Mesothelial cell of epicardium (in vitro differentiated cells): ENCODE results near the gene PHF23. TPM values are rescaled to one million over a fixed set of nuclear protein-coding genes. Genes with fewer than 3 reads are reported as not detected.
A peak's percentile ranks its signal among the peaks of the same experiment; 100 is the strongest.

Experiments used
- DNase-seq, 2 experiments: peaks; one replicate each; pipeline ENCODE4 v3.0.0; 2021; ENCODE audit warnings: low spot score in 2 of 2; ENCODE audit not compliant: unreplicated experiment in 2 of 2
- H3K27ac Mint-ChIP-seq: 2 replicates; pipeline ENCODE4 v1.8.0; 2021; ENCODE audit warnings: mixed read lengths
- H3K27me3 Mint-ChIP-seq: 2 replicates; pipeline ENCODE4 v1.8.0; 2021; ENCODE audit warnings: low read depth, mixed read lengths
- H3K36me3 Mint-ChIP-seq: 2 replicates; pipeline ENCODE4 v1.8.0; 2021; ENCODE audit warnings: mixed read lengths
- H3K4me1 Mint-ChIP-seq: 2 replicates; pipeline ENCODE4 v1.8.0; 2021; ENCODE audit warnings: mixed read lengths
- H3K4me3 Mint-ChIP-seq: 2 replicates; pipeline ENCODE4 v1.8.0; 2021; ENCODE audit warnings: mild to moderate bottlenecking, moderate library complexity, mixed read lengths
- H3K9me3 Mint-ChIP-seq: 2 replicates; pipeline ENCODE4 v1.8.0; 2021; ENCODE audit warnings: mixed read lengths
- CTCF ChIP-seq: fragments of 200-600 bp; sonication (generic); IDR thresholded peaks from one replicate; pipeline ENCODE4 v1.5.0; 2021; ENCODE audit warnings: antibody characterized with exemption; ENCODE audit not compliant: unreplicated experiment
- microRNA-seq: library from miRNA; unstranded; fragments of <30 nt; microRNA quantifications from one replicate; pipeline ENCODE4 v1.2.0, GENCODE V29; 2021; ENCODE audit warnings: inconsistent platforms, mixed read lengths
- total RNA-seq: library from RNA; stranded (reverse); gene quantifications from 3 replicates; pipeline ENCODE4 v1.2.1, GENCODE V29; 2021

The PHF23 gene
- total RNA-seq, 1 donor from 2014 or later: 57.1 TPM

DNA sequence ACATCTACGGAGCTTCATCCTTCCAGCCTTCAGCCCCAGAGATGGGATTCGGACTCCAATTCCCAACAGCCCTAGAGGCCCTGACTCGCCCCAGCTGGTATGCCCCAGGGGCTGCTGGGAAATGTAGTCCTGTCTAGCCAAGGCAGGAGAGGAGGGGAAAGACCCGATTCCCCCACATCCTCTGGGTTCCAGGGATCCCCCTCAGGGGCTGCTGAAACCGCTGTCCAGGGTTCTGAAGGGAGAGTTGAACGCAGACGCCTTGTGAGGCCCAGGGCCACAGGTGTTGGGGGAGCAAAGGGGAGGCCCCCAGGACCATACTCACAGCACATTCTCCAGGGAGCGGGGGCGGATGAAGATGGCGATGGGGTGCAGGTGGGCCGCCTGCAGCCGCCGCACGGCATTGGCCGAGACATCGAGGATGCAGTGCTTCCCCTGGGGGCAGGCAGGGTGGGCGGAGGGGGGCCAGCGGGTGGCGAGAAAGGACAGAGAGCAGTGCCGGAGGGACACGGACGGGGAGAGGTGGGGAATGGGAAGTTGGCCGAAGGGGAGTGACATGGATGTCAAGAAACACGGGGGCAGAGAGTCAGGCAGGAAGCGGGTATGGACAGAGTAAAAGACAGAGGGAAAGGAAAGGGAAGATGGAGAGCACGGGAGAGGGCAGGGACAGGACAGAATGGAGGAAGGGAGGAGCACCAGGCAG lies 47.5 kb downstream of the PHF23 start:
- TF ChIP-seq CTCF: no peak
- Mint-ChIP-seq H3K9me3 (no peaks in the 10 kb centered on the region), H3K4me3 (no peak overlapping the region), H3K27ac (peak overlapping the region; percentile 34), H3K27me3 (no peaks in the 10 kb centered on the region), H3K4me1 (peaks cover 2% of the 10 kb centered on the region), H3K36me3 (peaks cover 27% of the 10 kb centered on the region)
- peak in 1 of 2 experiments; percentile 62 for DNase-seq

DNA sequence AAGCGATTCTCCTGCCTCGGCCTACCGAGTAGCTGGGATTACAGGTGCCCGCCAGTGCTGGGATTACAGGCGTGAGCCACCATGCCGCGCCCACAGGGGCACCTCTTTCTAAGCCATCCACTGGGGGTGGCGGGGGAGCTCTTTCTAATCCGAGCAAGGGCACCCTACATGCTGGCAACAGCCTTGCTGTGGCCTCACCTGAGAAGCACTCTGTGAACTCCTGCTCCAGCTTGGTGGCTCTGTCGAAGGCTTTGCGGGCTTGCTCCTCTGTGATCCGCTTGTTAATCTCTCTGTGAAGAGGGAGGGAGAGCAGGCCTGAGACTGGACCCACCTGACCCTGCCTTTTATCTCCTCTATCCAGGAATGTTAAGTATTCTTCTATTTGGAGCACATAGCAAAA lies 48.2 kb downstream of the PHF23 start:
- DNase-seq: no peak
- H3K27ac Mint-ChIP-seq: no peak overlapping the region
- TF ChIP-seq CTCF: no peak
- H3K4me3 Mint-ChIP-seq: no peak overlapping the region
- H3K4me1 Mint-ChIP-seq: peaks cover 2% of the 10 kb centered on the region
- no peaks in the 10 kb centered on the region for H3K27me3 Mint-ChIP-seq
- H3K36me3 Mint-ChIP-seq: peaks cover 24% of the 10 kb centered on the region
- no peaks in the 10 kb centered on the region for H3K9me3 Mint-ChIP-seq

DNA sequence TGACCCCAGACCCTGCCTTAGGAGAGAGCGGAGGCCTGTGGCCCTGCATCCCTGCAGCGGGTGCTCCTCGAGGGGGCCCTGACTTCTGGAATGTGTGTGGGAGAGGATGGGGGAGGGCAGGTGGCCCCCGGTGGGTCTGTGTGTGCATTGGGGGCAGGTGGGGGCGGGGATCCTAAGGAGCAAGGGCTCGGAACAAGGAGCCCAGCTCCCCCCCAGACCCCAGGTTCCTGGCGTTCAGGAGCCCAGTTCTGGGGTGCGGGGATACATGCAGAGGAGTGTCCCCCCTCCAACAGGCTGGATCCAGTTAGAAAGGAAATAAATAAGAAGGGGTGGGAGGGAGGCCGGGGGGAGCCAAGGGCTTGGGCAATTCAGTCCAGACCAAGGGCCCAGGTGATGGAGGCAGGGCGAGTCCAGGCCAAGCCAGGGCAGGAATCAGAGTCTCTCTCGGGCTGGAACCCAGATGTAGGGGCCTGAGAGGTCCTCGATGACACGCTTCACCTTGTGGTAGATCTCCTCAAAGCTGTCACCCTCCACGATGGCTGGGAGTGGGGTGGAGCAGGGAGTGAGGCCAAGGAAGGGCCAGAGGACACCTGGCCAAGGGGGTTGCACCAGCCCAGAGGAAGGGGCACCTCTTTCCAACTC lies 48.9 kb downstream of the PHF23 start:
- Mint-ChIP-seq H3K9me3 (no peaks in the 10 kb centered on the region), H3K4me1 (peaks cover 2% of the 10 kb centered on the region), H3K4me3 (no peak overlapping the region), H3K27me3 (no peaks in the 10 kb centered on the region), H3K27ac (no peak overlapping the region), H3K36me3 (peaks cover 22% of the 10 kb centered on the region)
- no peak for DNase-seq
- TF ChIP-seq CTCF: no peak

DNA sequence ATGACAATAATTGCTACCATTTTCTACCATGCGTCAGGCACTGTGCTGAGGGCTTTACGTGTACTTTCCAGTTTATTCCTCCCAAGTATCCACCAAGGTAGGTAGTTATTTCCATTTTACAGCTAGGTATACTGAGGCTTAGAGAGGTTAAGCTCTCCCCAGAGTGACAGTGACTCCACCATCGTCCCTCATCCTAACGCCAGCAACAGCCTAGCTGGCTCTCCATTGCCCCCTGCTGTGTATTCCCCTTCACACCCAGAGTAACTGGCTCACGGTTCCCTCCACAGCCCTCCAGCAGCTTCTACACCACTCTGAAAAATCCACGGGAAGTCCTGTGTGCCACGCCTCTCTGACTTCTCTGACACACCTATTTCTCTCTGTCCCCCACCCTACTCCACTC lies 53.0 kb downstream of the PHF23 start:
- no peak overlapping the region for H3K4me3 Mint-ChIP-seq
- H3K27ac Mint-ChIP-seq: no peak overlapping the region
- no peak for DNase-seq
- no peaks in the 10 kb centered on the region for H3K27me3 Mint-ChIP-seq
- H3K9me3 Mint-ChIP-seq: no peaks in the 10 kb centered on the region
- no peak for TF ChIP-seq CTCF
- H3K36me3 Mint-ChIP-seq: peaks cover 4% of the 10 kb centered on the region
- H3K4me1 Mint-ChIP-seq: no peaks in the 10 kb centered on the region

Small RNA genes within 50 kb of the gene (microRNA-seq; reads per million reads assigned to microRNA genes)
- 8,491 reads per million, percentile 95 among the genes with 10 or more reads in this experiment for gene MIR324

Other genes starting within 250 kb of the PHF23 start
- gene ALOX12, start 243.4 kb downstream of the PHF23 start, total RNA-seq: 0.22 to 0.40 TPM in 2 of 3 replicates, not detected in the other
- 154 to 166 TPM (median 159 TPM) in 3 replicates for gene RNASEK, start 226.8 kb downstream of the PHF23 start, total RNA-seq
- 0.22 to 0.34 TPM in 2 of 3 replicates, not detected in the other for gene BCL6B, start 216.4 kb downstream of the PHF23 start, total RNA-seq
- 10.4 to 10.7 TPM (median 10.7 TPM) in 3 replicates for gene SLC16A13, start 203.4 kb downstream of the PHF23 start, total RNA-seq
- gene SLC16A11, start 195.4 kb downstream of the PHF23 start, total RNA-seq: 4.1 to 5.1 TPM (median 4.2 TPM) in 3 replicates
- not detected in 3 replicates for gene CLEC10A, start 159.2 kb downstream of the PHF23 start, total RNA-seq
- gene ASGR2, start 124.6 kb downstream of the PHF23 start, total RNA-seq: not detected in 3 replicates
- gene ASGR1, start 60.1 kb downstream of the PHF23 start, total RNA-seq: 15.9 to 19.7 TPM (median 16.5 TPM) in 3 replicates
- 59.9 to 62.4 TPM (median 60.2 TPM) in 3 replicates for gene DLG4, start 19.6 kb downstream of the PHF23 start, total RNA-seq
- 385 to 424 TPM (median 410 TPM) in 3 replicates for gene ACADVL, start 19.5 kb downstream of the PHF23 start, total RNA-seq
- gene DVL2, start 4.9 kb downstream of the PHF23 start, total RNA-seq: 87.3 to 96.1 TPM (median 94.0 TPM) in 3 replicates
- 424 to 451 TPM (median 429 TPM) in 3 replicates for gene GABARAP, start 3.0 kb upstream of the PHF23 start, total RNA-seq
- gene CTDNEP1, start 12.3 kb upstream of the PHF23 start, total RNA-seq: 122 to 132 TPM (median 130 TPM) in 3 replicates
- 37.9 to 42.8 TPM (median 42.1 TPM) in 3 replicates for gene ELP5, start 12.8 kb upstream of the PHF23 start, total RNA-seq
- 79.2 to 86.1 TPM (median 79.9 TPM) in 3 replicates for gene CLDN7, start 23.0 kb upstream of the PHF23 start, total RNA-seq
- 1.6 to 1.8 TPM (median 1.6 TPM) in 3 replicates for gene SLC2A4, start 42.3 kb upstream of the PHF23 start, total RNA-seq
- 1.9 to 3.3 TPM (median 2.2 TPM) in 3 replicates for gene YBX2, start 55.2 kb upstream of the PHF23 start, total RNA-seq
- gene EIF5A, start 68.2 kb upstream of the PHF23 start, total RNA-seq: 265 to 278 TPM (median 273 TPM) in 3 replicates
- 42.1 to 52.4 TPM (median 46.2 TPM) in 3 replicates for gene GPS2, start 75.9 kb upstream of the PHF23 start, total RNA-seq
- 52.8 to 56.7 TPM (median 55.1 TPM) in 3 replicates for gene NEURL4, start 89.9 kb upstream of the PHF23 start, total RNA-seq
- gene ACAP1, start 97.1 kb upstream of the PHF23 start, total RNA-seq: 8.9 to 10.9 TPM (median 9.1 TPM) in 3 replicates
- gene KCTD11, start 112.7 kb upstream of the PHF23 start, total RNA-seq: 17.3 to 18.8 TPM (median 17.7 TPM) in 3 replicates
- gene TMEM95, start 115.7 kb upstream of the PHF23 start, total RNA-seq: 0.18 to 0.42 TPM in 2 of 3 replicates, not detected in the other
- gene TNK1, start 141.6 kb upstream of the PHF23 start, total RNA-seq: 8.2 to 9.9 TPM (median 9.0 TPM) in 3 replicates
- gene PLSCR3, start 155.1 kb upstream of the PHF23 start, total RNA-seq: 67.4 to 69.3 TPM (median 68.4 TPM) in 3 replicates
- gene TMEM256, start 164.6 kb upstream of the PHF23 start, total RNA-seq: 65.7 to 78.3 TPM (median 69.4 TPM) in 3 replicates
- 88.0 to 97.5 TPM (median 90.8 TPM) in 3 replicates for gene NLGN2, start 168.4 kb upstream of the PHF23 start, total RNA-seq
- gene SPEM1, start 180.9 kb upstream of the PHF23 start, total RNA-seq: 0.38 TPM in 1 of 3 replicates, not detected in the others
- not detected in 3 replicates for gene SPEM2, start 186.2 kb upstream of the PHF23 start, total RNA-seq
- not detected in 3 replicates for gene SPEM3, start 189.4 kb upstream of the PHF23 start, total RNA-seq
- 9.7 to 10.2 TPM (median 10.2 TPM) in 3 replicates for gene TMEM102, start 196.0 kb upstream of the PHF23 start, total RNA-seq
- 24.8 to 26.8 TPM (median 26.5 TPM) in 3 replicates for gene FGF11, start 200.1 kb upstream of the PHF23 start, total RNA-seq
- gene CHRNB1, start 205.6 kb upstream of the PHF23 start, total RNA-seq: 15.9 to 17.7 TPM (median 16.0 TPM) in 3 replicates
- 36.4 to 40.1 TPM (median 39.7 TPM) in 3 replicates for gene ZBTB4, start 240.2 kb upstream of the PHF23 start, total RNA-seq
- gene SLC35G6, start 242.0 kb upstream of the PHF23 start, total RNA-seq: not detected in 3 replicates
- gene POLR2A, start 244.9 kb upstream of the PHF23 start, total RNA-seq: 195 to 208 TPM (median 204 TPM) in 3 replicates